Activated CD8-positive, alpha-beta memory T cell treated with anti-CD3 and anti-CD28 coated beads for 24 hours (primary cell): ENCODE results near the gene TMIE.
A peak's percentile ranks its signal among the peaks of the same experiment; 100 is the strongest.

ENCODE experiments used
- DNase-seq: peaks from one replicate; pipeline ENCODE4 v3.0.0-alpha.2; 2020

Gene TMIE, protein sequence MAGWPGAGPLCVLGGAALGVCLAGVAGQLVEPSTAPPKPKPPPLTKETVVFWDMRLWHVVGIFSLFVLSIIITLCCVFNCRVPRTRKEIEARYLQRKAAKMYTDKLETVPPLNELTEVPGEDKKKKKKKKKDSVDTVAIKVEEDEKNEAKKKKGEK

DNA sequence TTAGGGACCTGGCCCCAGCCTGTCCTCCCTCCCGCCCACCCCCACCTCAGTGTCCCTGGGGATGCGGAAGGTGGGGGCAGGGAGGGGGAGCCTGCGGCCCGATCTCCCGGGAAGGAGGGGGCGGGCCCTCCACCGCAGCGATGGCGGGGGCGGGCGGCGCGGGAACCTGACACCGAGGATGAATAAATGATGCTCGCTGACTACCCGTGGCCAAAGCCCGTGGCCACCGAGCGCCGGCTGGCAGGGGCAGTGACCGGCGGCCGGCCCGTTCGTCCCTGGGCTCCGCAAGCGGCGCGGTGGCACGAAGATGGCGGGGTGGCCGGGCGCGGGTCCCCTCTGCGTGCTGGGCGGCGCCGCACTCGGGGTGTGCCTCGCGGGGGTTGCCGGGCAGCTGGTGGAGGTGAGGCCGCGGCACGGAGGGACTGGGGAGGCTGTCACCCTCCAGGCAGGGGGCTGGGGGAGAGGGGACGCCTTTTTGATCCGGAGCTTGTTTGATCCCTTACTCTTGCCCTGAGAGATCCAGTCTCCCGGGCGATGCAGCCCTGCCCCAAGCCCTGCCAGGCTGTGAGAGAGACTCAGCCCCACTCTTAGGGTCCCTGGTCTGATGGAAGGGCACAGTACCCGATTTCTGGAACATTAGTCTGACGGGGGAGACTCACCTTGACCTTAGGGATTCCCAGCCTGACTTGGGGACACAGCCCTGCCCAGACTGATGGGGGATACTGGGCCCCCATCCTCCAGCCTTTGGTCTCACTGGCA, at the start of gene TMIE:
TSS of gene TMIE (plus strand) at position 212 of the 759 bp plus-strand sequence. CDS start at position 308, 96 bp downstream.
- no peak for DNase-seq

DNA sequence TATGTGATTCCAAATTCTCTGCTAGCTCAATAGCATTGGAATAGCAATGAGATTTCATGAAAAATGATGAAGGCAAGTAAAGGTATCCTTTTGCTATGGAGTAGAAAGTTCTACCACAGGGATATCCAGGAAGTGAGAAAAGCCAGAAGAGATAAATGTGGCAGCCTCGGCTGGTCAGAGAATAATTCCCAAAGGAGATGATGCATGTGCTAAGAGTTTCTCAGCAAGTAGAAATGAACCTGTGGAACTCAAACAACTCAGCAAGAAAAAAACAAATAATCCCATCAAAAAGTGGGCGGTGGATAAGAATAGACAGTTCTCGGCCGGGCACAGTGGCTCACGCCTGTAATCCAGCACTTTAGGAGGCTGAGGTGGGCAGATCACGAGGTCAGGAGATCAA, 45.9 kb upstream of the TMIE start:
- no peak for DNase-seq

DNA sequence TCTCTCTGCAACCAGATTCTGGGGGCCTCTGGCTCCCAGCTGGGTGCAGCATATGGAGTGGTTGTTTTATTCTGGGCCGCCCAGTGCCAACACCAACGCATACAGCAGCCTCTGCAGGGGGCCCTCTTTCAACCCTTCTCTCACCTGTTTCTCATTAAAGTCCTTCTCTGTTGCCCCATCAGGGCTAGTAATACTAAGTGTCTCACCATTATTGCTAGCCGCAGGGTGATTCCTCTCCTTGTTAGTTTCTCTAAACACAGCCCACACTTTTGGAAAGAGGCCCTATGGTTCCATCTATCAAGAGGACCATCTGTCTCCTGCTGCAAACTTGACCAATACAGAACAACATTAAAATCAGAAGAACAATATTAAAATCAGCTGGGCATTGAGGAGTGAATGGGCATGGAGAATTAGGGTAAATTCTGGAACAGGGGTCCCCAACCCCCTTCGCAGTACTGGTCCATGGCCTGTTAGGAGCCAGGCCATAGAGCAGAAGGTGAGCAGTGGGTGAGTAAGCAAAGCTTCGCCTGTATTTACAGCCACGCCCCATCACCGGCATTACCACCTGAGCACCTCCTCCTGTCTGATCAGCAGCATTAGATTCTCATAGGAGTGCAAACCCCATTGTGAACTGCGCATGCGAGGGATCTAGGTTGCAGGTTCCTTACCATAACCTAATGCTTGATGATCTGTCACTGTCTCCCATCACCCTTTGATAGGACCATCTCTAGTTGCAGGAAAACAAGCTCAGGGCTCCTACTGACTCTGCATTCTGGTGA, 44.2 kb upstream of the TMIE start:
- no peak for DNase-seq

DNA sequence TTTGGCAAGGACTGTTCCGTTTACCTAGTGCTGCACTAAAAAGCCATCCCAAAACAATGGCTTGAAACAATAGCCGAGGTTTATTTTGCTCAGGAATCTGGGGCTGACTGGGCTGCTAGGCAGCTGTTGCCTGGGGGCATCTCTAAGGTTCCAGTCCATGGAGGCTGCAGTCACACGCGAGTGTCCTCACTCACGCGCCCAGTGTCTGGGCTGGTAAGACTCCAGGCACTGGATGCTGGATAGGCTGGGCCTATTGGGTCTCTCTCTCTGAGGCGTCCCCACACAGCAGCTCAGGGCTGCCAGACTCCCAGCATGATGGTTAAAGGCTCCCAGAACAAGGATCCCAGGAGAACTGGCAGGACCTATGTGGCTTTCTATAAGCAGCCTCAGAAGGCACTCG, 41.9 kb upstream of the TMIE start:
- DNase-seq, result no peak

DNA sequence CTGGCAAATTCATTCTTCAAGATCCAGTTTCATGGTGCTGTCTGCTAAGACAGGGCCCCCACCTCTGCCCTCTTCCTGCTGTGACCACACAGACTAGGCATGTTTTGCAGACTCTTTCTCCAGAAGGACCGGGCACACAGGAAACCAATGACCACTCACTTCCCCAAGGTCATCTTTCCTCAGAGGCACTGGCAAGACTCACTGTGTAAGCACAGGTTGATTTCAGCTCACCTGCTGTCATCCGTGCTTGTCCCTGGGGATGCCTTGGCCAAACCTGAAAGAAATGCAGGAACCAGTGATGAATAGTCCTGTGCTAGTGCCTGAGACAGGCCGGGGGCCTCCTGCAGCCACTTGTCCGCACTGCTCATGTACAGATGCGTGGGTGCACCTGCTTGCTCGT, 41.2 kb upstream of the TMIE start:
- DNase-seq, result no peak

DNA sequence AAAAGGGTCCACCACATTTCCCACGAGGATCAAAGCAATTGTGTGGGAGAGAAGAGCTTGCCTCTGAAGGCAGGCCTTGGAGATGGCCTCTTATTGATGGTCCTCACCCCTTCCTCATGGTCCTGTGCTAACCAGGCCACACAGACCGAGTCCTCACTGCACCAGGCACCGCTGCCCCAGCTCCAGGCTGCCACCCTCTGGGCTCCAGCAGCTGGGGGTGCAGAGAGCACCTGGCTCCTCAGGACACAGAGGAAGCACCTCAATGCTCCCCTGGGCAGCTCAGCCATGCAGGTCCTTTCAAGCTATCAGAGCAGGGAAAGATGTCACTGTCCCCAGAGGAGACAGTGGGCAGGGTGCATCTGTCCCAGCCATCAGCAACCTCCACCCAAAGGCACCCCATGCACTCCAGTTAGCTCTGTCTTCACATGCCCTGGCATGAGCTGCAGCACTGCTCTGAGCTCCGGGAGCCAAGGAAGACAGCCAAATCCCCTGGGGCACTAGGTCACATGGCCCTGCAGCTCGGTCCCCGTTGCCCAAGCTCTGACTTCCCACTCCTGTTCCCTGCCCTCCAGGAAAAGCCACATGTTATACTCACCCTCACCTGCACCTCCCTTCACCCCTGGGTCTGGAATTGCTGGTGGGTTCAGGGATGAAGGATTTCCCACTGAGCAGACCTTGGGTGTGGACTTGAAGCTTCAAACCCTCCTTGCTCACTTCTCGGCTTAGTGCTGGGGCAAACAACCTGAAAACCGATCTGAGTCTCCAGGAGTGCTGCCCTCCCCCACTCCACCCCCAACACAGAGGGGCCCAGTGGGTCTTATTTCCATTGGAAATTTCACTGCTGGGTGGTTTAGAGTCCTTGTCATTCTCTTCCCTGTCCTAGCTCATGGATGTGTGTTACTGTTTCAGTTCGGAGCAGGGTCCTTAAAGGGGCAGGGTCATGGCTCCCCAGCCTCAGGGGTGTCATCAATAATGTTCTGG, 40.4 kb upstream of the TMIE start:
- no peak for DNase-seq

DNA sequence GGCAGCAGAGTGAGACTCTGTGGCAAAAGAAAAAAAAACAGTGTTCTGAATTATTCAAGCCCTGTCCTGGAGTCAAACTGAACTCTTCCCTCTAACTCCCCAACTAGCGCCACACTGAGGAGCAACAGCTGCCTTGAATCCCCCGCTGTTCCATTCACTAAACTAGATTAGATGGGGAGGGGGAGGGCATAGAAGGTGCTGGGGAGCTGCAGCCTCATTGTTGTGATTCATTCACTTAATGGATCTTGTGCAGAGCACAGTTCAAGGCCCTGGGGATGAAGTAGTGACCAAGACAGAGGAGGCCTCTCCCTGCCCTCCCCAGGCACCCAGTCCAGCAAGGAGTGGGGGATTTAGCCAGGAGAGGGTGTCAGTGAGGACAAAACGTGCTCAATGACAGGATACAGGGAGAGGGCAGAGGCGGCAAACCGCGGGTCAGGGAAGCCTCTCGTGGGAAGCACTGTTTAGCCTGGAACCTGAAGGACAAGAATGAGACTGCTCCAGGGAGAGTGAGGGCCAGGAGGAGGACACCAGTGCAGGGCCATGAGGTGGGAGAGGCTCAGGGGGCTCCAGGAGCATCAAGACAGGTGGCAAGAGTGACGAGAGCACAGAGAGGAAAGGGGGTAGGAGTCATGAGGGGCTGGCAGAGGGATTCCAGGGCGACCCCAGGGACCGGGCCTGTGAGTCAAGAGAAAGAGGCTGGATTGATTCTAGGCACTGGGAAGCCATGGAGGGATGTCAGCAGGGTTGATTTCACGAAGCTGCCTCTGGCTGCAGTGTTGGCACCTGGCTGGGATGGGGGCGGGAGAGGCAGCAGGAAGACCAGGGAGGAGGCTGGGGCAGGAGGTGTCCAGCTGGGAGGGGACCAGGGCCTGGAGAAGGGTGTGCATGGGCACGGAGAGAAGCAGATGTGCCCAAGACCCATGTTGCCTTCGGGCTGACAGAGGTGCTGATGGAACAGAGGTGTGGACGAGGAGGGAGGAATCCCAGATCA, 39.1 kb upstream of the TMIE start:
- no peak for DNase-seq

DNA sequence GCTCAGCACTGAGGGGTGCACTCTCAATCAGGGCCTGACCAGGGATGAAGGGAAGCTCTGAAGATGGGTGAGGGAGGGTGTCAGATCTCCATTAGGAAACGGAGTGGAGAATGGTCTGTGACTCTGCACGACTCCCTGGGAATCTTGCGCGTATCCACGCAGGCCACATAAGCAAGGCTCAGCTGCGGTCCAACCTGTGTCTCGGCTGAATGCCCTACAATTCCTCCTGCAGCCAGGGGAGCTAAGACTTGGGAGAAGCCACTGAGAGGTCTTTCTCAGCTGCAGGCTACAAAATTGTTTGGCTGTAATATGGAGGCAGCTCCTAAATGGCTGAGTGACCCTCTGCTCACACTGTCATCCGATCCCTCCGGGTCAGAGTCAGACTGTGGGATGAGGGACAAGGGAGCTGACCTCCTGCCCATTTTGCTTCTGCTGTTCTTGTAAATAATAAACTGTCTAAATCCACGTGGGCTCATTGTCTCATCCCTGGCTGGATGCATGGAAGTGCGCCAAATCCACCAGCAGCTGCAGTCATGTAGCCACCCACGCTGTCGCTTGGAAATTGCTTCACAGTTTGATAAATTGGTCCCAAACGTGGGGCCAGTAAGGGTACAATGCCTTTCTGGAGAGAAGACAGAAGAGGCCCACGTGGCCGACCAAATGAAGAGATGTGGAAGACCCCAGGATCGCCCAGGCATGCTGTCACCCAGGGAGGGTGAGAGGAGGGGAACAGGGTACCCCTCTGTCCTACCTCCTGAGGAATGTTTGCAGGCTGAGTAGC, 38.2 kb upstream of the TMIE start:
- no peak for DNase-seq

DNA sequence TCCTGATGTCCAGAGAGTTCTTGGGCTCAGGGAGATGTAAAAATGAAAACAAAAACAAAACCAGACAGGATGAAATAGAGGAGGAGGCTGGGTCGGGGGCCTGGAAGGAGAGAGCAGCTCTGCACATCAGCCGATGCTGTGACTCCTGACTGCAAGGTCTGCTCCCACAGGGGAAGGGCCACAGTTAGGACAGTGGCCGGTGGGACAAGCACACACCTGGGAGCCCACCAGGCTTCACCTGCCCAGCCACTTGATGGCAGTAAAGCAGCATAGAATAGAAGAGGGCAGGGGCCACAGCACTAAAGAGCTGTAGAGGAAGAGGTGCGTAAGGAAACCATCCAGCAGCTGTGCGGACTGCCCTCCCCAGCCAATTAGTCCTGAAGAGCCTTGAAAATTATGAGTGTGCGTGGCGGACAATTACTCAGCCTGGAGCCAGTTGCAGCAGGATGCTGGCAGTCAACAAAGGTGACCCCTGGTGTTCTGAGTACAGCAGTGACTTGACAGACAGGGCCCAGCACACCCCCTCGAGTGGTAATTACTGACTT, 37.5 kb upstream of the TMIE start:
- peak; percentile 47 for DNase-seq

DNA sequence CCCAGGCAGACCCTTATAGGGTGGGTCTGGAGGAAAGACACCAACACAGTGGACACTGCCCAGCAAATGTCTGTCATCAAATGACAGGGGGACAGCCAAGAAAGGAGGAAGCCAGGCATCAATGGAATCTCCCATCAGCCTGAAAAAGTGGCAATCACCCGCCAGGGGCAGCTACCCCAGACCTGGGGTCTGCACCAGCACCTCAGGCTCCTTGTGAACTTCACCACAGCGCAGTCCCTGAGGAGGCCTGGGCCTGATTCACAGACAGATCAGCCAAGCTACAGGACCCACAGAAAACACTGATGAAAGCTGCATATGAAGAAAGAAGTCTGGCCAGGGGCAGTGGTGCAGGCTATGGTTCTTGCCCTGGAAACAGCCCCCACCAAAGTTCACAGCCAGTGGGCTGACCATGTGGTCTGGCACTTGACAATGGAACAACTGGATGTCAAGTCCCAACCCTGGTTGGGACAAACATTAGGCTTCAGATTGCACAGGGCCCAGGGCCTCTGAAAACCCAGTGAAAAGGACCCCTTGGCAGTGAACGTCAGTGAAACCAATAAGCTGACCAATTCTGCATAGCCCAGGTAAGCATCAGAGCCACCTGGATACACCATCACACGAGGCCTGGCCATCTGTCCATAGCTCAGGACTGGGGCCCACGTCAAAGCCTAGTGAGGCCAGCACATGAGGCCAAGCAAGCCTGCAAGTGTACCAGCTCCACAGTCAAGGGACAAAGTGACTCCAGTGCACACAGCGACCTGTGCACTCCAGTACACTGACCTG, 36.8 kb upstream of the TMIE start:
- no peak for DNase-seq

DNA sequence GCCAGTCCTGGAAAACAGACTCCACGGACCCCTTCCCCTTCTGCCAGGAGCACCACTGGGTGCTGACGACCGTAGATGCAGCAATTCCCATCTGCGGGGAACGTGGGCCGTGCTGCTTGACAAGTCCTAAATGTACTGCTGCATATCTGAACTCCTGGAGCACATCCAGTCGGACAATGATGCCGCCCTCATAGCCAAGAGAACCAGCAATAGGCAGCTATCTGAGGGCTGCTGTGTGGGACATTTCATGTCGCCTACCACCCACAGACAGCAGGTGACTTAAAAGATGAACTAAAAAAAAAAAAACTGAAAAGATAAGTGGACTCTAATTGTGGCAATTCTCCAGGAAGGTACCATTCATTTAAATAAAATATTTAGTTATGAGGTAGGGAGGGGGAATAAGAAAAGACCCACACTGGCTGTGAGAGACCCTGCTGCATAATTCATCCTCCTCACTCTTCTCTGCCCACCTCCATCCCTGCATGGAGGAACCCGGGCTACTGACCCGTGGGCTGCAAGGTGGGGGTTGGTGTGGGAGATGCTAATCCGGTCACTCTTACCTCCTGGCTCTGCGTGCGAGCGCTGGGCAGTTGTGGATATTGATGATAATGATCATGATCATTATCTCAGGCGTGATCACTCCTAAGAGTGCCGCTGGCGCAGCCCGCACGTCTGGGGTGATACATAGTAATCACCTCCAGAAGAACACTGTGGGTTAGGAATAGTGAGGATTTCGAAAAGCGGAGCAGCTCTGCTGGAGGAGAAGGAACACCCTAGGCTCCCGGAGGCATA, 36.0 kb upstream of the TMIE start:
- DNase-seq, result no peak

DNA sequence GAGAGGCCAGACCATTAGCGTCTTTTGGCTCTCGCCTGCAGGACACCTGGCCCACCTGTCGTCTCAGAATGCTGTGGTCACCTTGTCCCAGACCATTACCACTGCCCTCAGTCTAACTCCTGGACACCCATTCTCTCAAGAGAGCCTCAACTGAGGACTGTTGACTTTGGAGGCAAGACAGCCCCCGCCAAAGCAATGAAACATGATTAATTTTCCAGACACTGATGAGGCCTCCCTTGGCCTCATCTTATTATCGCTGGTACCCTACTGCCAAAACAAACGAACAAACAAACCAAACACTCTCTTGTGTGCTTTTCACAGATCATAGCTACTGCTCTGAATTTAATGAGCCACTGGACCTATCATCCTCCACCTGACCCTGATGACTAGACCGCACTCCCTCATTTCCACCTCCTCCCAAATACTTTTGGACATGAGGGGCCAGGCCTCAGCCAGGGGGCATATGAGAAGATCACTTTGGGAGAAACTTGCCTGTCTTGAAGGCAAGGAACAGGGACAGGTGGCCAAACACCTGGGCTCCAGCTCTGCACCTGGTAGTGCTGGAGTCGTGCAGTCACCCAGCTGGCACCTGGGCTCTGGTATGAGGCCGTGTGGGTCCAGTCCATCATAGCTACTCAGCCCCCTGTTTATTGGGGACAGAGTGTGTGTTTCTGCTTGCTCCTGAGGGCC, 35.3 kb upstream of the TMIE start:
- DNase-seq, result no peak

DNA sequence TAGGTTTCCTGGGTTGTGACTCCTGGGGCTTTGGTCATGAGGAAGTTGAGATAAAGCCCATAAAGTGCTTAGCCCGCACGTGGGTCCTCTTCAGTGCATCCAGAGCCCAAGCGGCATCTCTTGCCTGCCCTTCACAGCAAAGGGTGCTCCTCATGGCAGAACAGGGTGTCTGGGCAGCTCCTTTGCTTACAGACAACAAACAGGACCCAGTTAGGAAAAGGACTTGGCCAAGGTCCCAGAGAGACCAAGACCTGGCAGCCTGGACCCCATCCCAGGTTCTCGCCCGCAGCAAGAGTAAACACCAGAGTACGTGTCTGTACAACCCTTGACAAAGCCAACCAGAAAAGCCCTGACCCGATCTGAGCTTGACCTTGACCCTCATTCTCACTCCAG, 34.7 kb upstream of the TMIE start:
- no peak for DNase-seq

DNA sequence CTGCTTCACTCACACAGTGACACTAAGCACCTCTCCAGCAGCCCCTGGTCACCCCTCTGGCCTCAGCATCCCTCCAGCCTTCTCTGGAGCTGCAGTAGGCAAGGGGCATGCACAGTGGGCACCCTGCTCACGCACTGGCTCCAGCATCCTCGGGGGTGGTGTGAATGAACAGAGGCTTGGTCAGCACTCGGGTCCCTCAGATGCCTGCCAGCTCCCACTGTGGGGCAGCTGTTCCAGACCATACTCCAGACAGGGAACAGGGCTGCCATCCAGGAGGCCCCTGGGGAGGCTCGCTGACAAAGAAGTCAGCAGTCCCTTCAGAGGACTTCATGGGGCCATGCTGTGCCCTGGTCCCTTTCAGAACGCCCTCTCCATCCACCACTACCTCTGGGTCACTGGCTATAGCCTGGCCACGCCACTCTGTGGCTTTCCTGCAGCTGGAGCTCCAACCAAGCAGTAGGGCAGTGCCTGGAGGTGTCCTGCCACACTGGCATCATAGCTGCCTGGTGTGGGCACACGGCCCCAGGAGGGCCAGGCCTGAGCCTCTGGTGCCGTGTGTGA, 34.1 kb upstream of the TMIE start:
- DNase-seq, result no peak

DNA sequence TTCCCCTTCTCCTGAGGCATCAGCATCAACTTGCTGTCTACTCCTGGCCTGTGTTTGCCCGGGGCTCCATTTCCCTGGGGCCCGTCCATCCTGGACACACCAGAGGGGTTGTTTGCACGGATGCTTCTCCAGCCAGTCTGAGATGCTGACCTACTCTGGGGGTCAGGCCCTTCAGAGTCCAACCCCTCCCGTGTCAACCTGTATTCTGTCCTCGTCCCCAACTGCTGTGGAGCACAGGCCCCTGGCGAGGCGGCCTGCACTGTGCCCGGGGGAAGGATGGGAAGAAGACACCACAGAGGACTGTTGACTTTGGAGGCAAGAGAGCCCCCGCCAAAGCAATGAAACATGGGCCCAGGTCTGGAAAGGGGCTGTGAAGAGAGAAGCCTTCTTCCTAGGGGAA, 33.5 kb upstream of the TMIE start:
- no peak for DNase-seq

DNA sequence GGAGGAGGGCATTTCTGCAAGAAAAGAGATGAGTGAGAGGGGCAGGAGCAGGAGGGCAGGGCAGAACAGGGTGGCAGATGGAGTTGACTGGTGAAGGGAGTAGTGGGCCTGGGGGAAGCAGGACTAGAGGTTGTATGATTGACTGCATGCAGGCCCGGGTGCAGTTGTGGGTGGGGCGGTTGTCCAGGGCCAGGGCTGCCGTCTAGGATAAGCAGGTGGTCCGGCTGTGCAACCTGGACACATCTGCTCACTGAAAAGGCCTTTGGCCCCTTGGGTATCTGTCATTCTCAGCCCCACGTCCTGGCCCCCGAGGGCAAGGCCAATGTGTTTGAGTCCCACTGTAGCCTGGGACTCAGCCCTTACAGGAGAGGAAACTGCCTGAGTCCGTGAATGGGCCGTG, 33.1 kb upstream of the TMIE start:
- DNase-seq, result no peak

DNA sequence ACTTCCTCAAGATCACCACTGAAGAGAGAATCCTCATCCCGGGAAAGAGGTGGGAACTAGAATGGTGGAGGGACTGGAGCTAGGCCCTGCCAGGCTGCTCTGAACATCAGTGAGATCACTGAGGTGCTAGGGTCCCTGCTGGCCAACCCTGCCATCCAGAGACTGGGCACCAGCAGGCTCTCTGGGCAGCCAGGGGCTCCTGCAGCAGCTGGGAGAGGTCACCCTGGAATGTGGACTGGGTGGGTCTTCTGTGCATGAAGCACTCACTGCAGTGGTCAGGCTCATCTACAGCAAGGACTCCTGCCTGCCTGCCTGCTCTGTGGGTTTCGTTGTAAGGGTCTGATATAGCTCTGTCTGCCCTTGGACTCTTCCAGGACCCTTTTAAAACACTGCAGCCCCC, 32.6 kb upstream of the TMIE start:
- no peak for DNase-seq
